Hepatocyte (in vitro differentiated cells): ENCODE results near the gene MED9. TPM values are rescaled to one million over a fixed set of nuclear protein-coding genes. Genes with fewer than 3 reads are reported as not detected.

Experiments used
- DNase-seq: peaks from one replicate; pipeline ENCODE4 v3.0.0-alpha.2; 2016; ENCODE audit warnings: low spot score
- H2AFZ ChIP-seq: fragments of 200-600 bp; sonication (generic); 2 replicates; pipeline ENCODE4 v1.6.0; 2016; ENCODE audit warnings: antibody characterized with exemption, mild to moderate bottlenecking
- H3K27ac ChIP-seq: fragments of 200-600 bp; sonication (generic); 2 replicates; pipeline ENCODE4 v1.5.1; 2016; ENCODE audit warnings: mild to moderate bottlenecking
- H3K27me3 ChIP-seq: fragments of 200-600 bp; sonication (generic); 2 replicates; pipeline ENCODE4 v1.6.1; 2016
- H3K36me3 ChIP-seq: fragments of 200-600 bp; sonication (generic); replicated peaks from 2 replicates; pipeline ENCODE4 v1.5.1; 2016; ENCODE audit warnings: low read depth; ENCODE audit not compliant: insufficient read depth
- H3K4me1 ChIP-seq: fragments of 200-600 bp; sonication (generic); 2 replicates; pipeline ENCODE4 v1.5.1; 2016; ENCODE audit warnings: mild to moderate bottlenecking, moderate library complexity; ENCODE audit not compliant: insufficient read depth
- H3K4me2 ChIP-seq: fragments of 200-600 bp; sonication (generic); 2 replicates; pipeline ENCODE4 v1.6.0; 2016
- H3K4me3 ChIP-seq: fragments of 200-600 bp; sonication (generic); 2 replicates; pipeline ENCODE4 v1.5.1; 2016; ENCODE audit warnings: mild to moderate bottlenecking
- H3K79me2 ChIP-seq: fragments of 200-600 bp; sonication (generic); 2 replicates; pipeline ENCODE4 v1.6.0; 2017; ENCODE audit warnings: mild to moderate bottlenecking
- H3K9me2 ChIP-seq: fragments of 200-600 bp; sonication (generic); replicated peaks from 2 replicates; pipeline ENCODE4 v1.6.0; 2017; ENCODE audit warnings: mild to moderate bottlenecking; ENCODE audit not compliant: insufficient read depth
- H3K9me3 ChIP-seq: fragments of 200-600 bp; sonication (generic); 2 replicates; pipeline ENCODE4 v1.5.1; 2016; ENCODE audit warnings: low read depth, mild to moderate bottlenecking
- H4K20me1 ChIP-seq: fragments of 200-600 bp; sonication (generic); 2 replicates; pipeline ENCODE4 v1.6.0; 2016; ENCODE audit warnings: mild to moderate bottlenecking; ENCODE audit not compliant: insufficient read depth, poor library complexity, severe bottlenecking
- CTCF ChIP-seq: fragments of 200-600 bp; sonication (generic); IDR thresholded peaks from 2 replicates; pipeline ENCODE4 v1.5.1; 2016; ENCODE audit warnings: antibody characterized with exemption, mild to moderate bottlenecking; ENCODE audit not compliant: poor library complexity
- EZH2 ChIP-seq: fragments of 200-600 bp; sonication (generic); IDR thresholded peaks from 2 replicates; pipeline ENCODE4 v1.6.1; 2016; ENCODE audit warnings: antibody characterized with exemption, mild to moderate bottlenecking, borderline replicate concordance
- EZH2phosphoT487 ChIP-seq: fragments of 200-600 bp; sonication (generic); IDR thresholded peaks from one replicate; pipeline ENCODE4 v1.6.1; 2018; ENCODE audit warnings: antibody characterized with exemption, mild to moderate bottlenecking, low read depth, moderate library complexity; ENCODE audit not compliant: unreplicated experiment, severe bottlenecking
- WGBS: methylation state at CpG from one replicate; pipeline ENCODE4 v1.1.6; 2016; ENCODE audit warnings: low lambda C conversion rate; ENCODE audit errors: missing lambda C conversion rate; 5-methylcytosine and 5-hydroxymethylcytosine counted together
- polyA plus RNA-seq: library from polyadenylated mRNA; unstranded; fragments of >200 nt; fragmentation: Nextera tagmentation; extraction: Ambion mirVana; gene quantifications from 2 replicates; pipeline ENCODE4 v1.2.1, GENCODE V29; 2016
- total RNA-seq: library from RNA; depleted of rRNA; stranded (reverse); fragments of >200 nt; gene quantifications from 2 replicates; pipeline ENCODE4 v1.2.3, GENCODE V29; 2014

The MED9 gene
- total and polyA plus RNA-seq, 2 experiments from 2014 or later = 17.1 to 17.3 TPM

DNA sequence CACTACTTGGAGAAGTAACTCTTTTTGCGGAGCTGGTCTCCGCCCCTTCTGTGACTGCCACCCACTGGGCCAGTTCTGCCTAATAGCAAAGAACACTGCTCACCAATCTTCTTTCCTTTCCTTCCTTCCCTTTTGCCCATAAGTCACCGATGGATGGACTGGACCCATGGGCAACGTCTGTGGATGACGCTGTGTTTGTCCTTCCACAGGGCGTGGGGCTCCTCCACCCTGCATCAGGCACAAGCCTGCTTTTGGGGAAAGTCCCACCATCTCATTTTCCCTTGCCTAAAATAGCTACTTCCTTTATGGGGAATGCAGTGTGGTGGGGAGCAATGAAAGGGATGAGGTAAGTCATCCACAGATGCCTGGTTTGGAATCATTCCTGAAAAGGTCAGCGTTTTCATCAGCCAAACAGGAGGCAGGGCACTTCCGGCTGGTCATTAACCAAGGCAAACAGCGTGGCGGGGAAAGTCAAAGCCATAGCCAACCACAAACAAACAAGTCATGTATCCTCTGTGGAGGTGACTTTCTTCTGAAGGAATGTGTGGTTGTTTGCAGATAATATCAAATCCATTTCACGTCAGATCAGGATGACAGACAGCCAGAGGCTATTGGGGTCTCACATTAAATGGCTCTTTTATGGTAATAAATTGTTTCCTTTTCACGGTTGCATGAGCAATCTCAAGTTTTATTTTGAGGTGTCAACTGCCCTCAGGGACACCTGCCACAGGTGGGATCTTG is 30.7 kb upstream of the MED9 start:
- Histone ChIP-seq H3K79me2 (no peaks in the 10 kb centered on the region), H3K27ac (peak overlapping the region; percentile 83), H4K20me1 (no peaks in the 10 kb centered on the region), H3K27me3 (no peaks in the 10 kb centered on the region), H2AFZ (no peak overlapping the region), H3K4me1 (no peaks in the 10 kb centered on the region), H3K4me3 (no peak overlapping the region), H3K4me2 (peak overlapping the region; percentile 33), H3K36me3 (no peaks in the 10 kb centered on the region), H3K9me2 (no peaks in the 10 kb centered on the region), H3K9me3 (no peaks in the 10 kb centered on the region)
- peak; percentile 80 for DNase-seq
- WGBS = 63% methylated on average over 12 of the region's 12 CpGs
- TF ChIP-seq EZH2phosphoT487 = no peak
- no peak for TF ChIP-seq EZH2
- no peak for TF ChIP-seq CTCF

- Histone ChIP-seq H3K36me3 (no peaks in the 10 kb centered on the region), H3K27ac (peak overlapping the region; percentile 83), H3K9me2 (no peaks in the 10 kb centered on the region), H3K4me2 (peak overlapping the region; percentile 33), H2AFZ (no peak overlapping the region), H3K79me2 (no peaks in the 10 kb centered on the region), H3K4me3 (no peak overlapping the region), H3K27me3 (no peaks in the 10 kb centered on the region), H3K9me3 (no peaks in the 10 kb centered on the region), H4K20me1 (no peaks in the 10 kb centered on the region), H3K4me1 (no peaks in the 10 kb centered on the region)
- 80% methylated on average over 4 of the region's 4 CpGs for WGBS
- no peak for DNase-seq
- TF ChIP-seq CTCF (no peak), EZH2phosphoT487 (no peak), EZH2 (no peak)
These were observed 30.1 kb upstream of the MED9 start for GRCh38 chr17:17446666-17447155.

DNA sequence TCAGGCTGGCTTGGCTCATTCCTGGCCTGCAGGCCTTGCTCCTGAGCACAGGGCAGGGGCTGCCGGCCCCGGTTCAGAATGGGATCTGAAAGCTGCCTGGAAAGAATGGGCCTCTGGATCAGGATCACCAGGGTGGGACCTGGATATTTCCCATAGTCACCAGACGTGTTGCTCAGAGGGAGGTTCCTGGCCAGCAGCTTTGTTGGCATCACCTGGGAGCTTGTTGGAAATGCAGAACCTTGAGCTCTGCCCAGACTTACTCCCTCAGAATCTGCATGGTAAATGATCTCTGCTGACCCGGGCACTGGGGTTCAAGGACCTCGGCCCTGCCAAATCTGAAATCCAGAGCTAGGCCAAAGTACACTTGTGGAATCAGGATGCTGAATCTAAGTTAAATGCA is 29.5 kb upstream of the MED9 start:
- Histone ChIP-seq H3K27ac (no peak overlapping the region), H3K4me1 (no peaks in the 10 kb centered on the region), H3K4me3 (no peak overlapping the region), H3K27me3 (no peaks in the 10 kb centered on the region), H3K9me2 (no peaks in the 10 kb centered on the region), H3K79me2 (no peaks in the 10 kb centered on the region), H2AFZ (no peak overlapping the region), H4K20me1 (no peaks in the 10 kb centered on the region), H3K9me3 (no peaks in the 10 kb centered on the region), H3K4me2 (no peak overlapping the region), H3K36me3 (no peaks in the 10 kb centered on the region)
- 94% methylated on average over 5 of the region's 5 CpGs for WGBS
- TF ChIP-seq EZH2 = no peak
- no peak for TF ChIP-seq EZH2phosphoT487
- TF ChIP-seq CTCF = no peak
- DNase-seq = no peak
